ENCODE data around the gene PTGS1. TPM values are rescaled to one million over a fixed set of nuclear protein-coding genes. Genes with fewer than 3 reads are reported as not detected.

Gene PTGS1
- total and polyA plus RNA-seq, 2 of the 8 experiments (the other 6 are each of a cell fraction or from before 2014, with no cell fraction given): 1.1 to 1.9 TPM

DNA sequence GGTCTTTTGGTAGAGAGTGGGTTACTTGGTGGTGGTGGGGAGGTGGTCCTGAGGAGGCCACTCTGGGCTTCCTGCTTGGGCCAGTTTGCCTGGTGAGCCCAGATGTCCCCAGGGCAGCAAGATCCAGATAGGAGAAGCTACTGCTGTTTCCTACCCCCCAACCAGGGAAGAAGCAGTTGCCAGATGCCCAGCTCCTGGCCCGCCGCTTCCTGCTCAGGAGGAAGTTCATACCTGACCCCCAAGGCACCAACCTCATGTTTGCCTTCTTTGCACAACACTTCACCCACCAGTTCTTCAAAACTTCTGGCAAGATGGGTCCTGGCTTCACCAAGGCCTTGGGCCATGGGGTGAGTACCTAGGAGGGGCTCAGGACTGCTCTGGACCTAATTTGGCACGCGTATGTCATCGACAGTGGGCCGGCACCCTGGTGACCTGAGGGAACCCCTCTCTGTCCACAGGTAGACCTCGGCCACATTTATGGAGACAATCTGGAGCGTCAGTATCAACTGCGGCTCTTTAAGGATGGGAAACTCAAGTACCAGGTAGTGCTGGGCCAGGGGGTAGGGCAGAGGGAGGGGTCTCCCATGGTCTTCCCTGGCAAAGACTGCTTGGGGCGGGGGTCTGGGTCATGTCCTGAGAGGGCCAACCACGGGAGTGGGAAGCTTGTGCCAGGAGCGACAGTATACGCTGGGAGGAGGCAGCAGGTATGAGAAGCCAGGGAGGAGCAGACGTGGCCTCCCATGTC is 10.6 kb downstream of the PTGS1 start:
- no peak for DNase-seq (ENCODE audit: low read depth in 1 of 2, low spot score in 2 of 2)
- no peaks in the 10 kb centered on the region for H3K36me3 ChIP-seq (ENCODE audit: control insufficient read depth in 2 of 4, insufficient read depth in 4 of 4, low read length in 3 of 4)
- no peak overlapping the region for H3K27ac ChIP-seq (ENCODE audit: low read depth, low read length)
- no peak overlapping the region for H3K9ac ChIP-seq (replicated peaks in 1 of 4; ENCODE audit: extremely low read depth in 1 of 4, low read depth in 3 of 4, low read length in 3 of 4)
- no peak overlapping the region for H2BK12ac ChIP-seq (ENCODE audit: low read depth, low read length)
- H2AFZ ChIP-seq (ENCODE audit: low read length): no peak overlapping the region
- 0 out of 4 replicates have a peak, but pooled peaks cover 0 to 5% of the 10 kb centered on the region in 2 experiments for H3K9me3 ChIP-seq (ENCODE audit: insufficient read depth in 2 of 2, low read depth in 1 of 2, low read length in 1 of 2)
- H3K4ac ChIP-seq (replicated peaks; ENCODE audit: insufficient read length, low read depth, low read length): no peak overlapping the region
- H2BK120ac ChIP-seq (replicated peaks; ENCODE audit: low read depth, low read length): no peak overlapping the region
- no peak overlapping the region for H3K18ac ChIP-seq (ENCODE audit: extremely low read depth, low read length)
- no peak overlapping the region for H2BK20ac ChIP-seq (ENCODE audit: low read length)
- POLR2A ChIA-PET (ENCODE audit: partially characterized antibody): no interaction called here
- no peaks in the 10 kb centered on the region for H3K23me2 ChIP-seq (ENCODE audit: low read depth, low read length)
- peaks cover under 1 to 4% (median 2%) of the 10 kb centered on the region in 4 experiments; a peak in 6 of 7 replicates for H3K4me1 ChIP-seq (replicated peaks in 1 of 4; ENCODE audit: control insufficient read depth in 3 of 4, insufficient read depth in 4 of 4, low read length in 3 of 4)
- H2AK5ac ChIP-seq (ENCODE audit: low read depth, low read length): no peak overlapping the region
- no peak overlapping the region for H2BK5ac ChIP-seq (ENCODE audit: low read depth, low read length)
- no peak overlapping the region for H3K23ac ChIP-seq (ENCODE audit: insufficient read length)
- H3K56ac ChIP-seq (replicated peaks; ENCODE audit: insufficient read length, low read depth, low read length): no peak overlapping the region
- no peak overlapping the region for H4K91ac ChIP-seq (replicated peaks; ENCODE audit: insufficient read length, low read length)
- no peak overlapping the region for H3K4me3 ChIP-seq (ENCODE audit: extremely low read depth in 1 of 4, insufficient read depth in 2 of 4, low read depth in 3 of 4, low read length in 4 of 4)
- no peaks in the 10 kb centered on the region for H3K79me1 ChIP-seq (ENCODE audit: low read depth, low read length)
- CTCF ChIA-PET (ENCODE audit: partially characterized antibody): interaction anchor here (0.9 to 4.9 kb wide), 5 partner anchors 9 to 428 kb away, joined by 3 to 43 read pairs (median 3); no protein-coding TSS in a partner anchor
- no peaks in the 10 kb centered on the region for H4K20me1 ChIP-seq (replicated peaks in 1 of 2; ENCODE audit: control insufficient read depth in 1 of 2, insufficient read depth in 2 of 2, low read length in 2 of 2)
- no peak overlapping the region for H4K5ac ChIP-seq (ENCODE audit: insufficient read length, low read depth, low read length)
- no peak overlapping the region for H4K8ac ChIP-seq (ENCODE audit: extremely low read depth, insufficient read depth, low read length)
- 95% methylated on average over 14 of the region's 14 CpGs; no CpG with 5 or more reads in 1 of the 2 experiments for WGBS, 2 experiments (ENCODE audit: extremely low coverage in 1 of 2, insufficient coverage in 1 of 2, insufficient read length in 1 of 2, insufficient replicate concordance in 2 of 2, low coverage in 1 of 2, low lambda C conversion rate in 2 of 2, missing lambda C conversion rate in 1 of 2)
- no peaks in the 10 kb centered on the region; a peak in 3 of 7 replicates for H3K27me3 ChIP-seq (replicated peaks in 1 of 4; ENCODE audit: control insufficient read depth in 3 of 4, extremely low read depth in 1 of 4, insufficient read depth in 3 of 4, low read length in 3 of 4)
- no peaks in the 10 kb centered on the region for H3K79me2 ChIP-seq (ENCODE audit: control insufficient read depth in 1 of 2, insufficient read depth in 2 of 2, low read length in 2 of 2)
- no peak overlapping the region for H3K4me2 ChIP-seq (ENCODE audit: insufficient read depth in 1 of 2, low read depth in 2 of 2, low read length in 2 of 2)
- no peak for FAIRE-seq
- H2BK15ac ChIP-seq (ENCODE audit: low read length): no peak overlapping the region
- no peak overlapping the region for H3K14ac ChIP-seq (ENCODE audit: insufficient read length)
- TF ChIP-seq, protein P1, sequence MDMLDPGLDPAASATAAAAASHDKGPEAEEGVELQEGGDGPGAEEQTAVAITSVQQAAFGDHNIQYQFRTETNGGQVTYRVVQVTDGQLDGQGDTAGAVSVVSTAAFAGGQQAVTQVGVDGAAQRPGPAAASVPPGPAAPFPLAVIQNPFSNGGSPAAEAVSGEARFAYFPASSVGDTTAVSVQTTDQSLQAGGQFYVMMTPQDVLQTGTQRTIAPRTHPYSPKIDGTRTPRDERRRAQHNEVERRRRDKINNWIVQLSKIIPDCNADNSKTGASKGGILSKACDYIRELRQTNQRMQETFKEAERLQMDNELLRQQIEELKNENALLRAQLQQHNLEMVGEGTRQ (IDR thresholded peaks at IDR 0.05; ENCODE audit: low read length): no peak
- TF ChIP-seq SAP30 (IDR thresholded peaks at IDR 0.05; ENCODE audit: insufficient read depth, insufficient replicate concordance, low read length) (no peak), SUZ12 (IDR thresholded peaks at IDR 0.05; ENCODE audit: low read length) (no peak), KDM5A (IDR thresholded peaks at IDR 0.05; ENCODE audit: low read length) (no peak), CHD2 (IDR thresholded peaks at IDR 0.05; ENCODE audit: low read length) (no peak), SP1 (IDR thresholded peaks at IDR 0.05; ENCODE audit: low read depth, low read length) (no peak), EGR1 (IDR thresholded peaks at IDR 0.05; ENCODE audit: borderline replicate concordance, low read depth, low read length) (no peak), ASH2L (IDR thresholded peaks at IDR 0.05; ENCODE audit: low read length) (no peak), KDM1A (IDR thresholded peaks at IDR 0.05; ENCODE audit: borderline replicate concordance, low read length) (no peak), CBX8 (IDR thresholded peaks at IDR 0.05; ENCODE audit: borderline replicate concordance, low read depth, low read length) (no peak)
- TF ChIP-seq, protein P2, sequence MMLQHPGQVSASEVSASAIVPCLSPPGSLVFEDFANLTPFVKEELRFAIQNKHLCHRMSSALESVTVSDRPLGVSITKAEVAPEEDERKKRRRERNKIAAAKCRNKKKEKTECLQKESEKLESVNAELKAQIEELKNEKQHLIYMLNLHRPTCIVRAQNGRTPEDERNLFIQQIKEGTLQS (IDR thresholded peaks at IDR 0.05; ENCODE audit: insufficient read depth, low read depth, low read length): no peak

Measured in H1 (cell line).